Right cardiac atrium (tissue), 5 donors: ENCODE data around the gene MLLT6. TPM values are rescaled to one million over a fixed set of nuclear protein-coding genes. Genes with fewer than 3 reads are reported as not detected.
A peak's percentile ranks its signal among the peaks of the same experiment; 100 is the strongest.

Experiments used
- ATAC-seq, 2 donors: fragments of 200-7000 bp; cut with Tn5 transposase; one replicate each; pipeline versions ENCODE4 v1.8.0 to v1.9.1; 2020; ENCODE audit warnings: moderate library complexity in 2 of 2, mild to moderate bottlenecking in 1 of 2
- DNase-seq, 3 donors: peaks; one replicate each; pipeline ENCODE4 v3.0.0-alpha.2; 2020
- H3K27ac ChIP-seq: one replicate; pipeline ENCODE4 v1.5.1; 2013; ENCODE audit warnings: mild to moderate bottlenecking, low read length, control low read depth, moderate library complexity
- H3K27me3 ChIP-seq: one replicate; pipeline ENCODE4 v1.6.1; 2013; ENCODE audit not compliant: control insufficient read depth, insufficient read depth
- H3K4me1 ChIP-seq: one replicate; pipeline ENCODE4 v1.6.1; 2013; ENCODE audit warnings: low read length; ENCODE audit not compliant: control insufficient read depth, insufficient read depth
- H3K4me3 ChIP-seq: one replicate; pipeline ENCODE4 v1.5.1; 2013; ENCODE audit warnings: low read length, control low read depth
- H3K9me3 ChIP-seq: one replicate; pipeline ENCODE4 v1.6.1; 2013; ENCODE audit warnings: low read length; ENCODE audit not compliant: control insufficient read depth
- WGBS: extraction: QIAGEN DNeasy Blood & Tissue Kit; methylation state at CpG from one replicate; pipeline ENCODE4 v1.1.7; 2013; 5-methylcytosine and 5-hydroxymethylcytosine counted together
- intact Hi-C, 4 donors: fragments of 100-400 bp; cut with DNase I; formaldehyde crosslinking; loops; one replicate each; pipeline versions ENCODE4 v1.11.0 to v1.14.0; 2022 to 2023
- polyA plus RNA-seq: library from polyadenylated mRNA; stranded (reverse); fragments of 200-250 nt; gene quantifications from one replicate; pipeline ENCODE4 v1.2.3, GENCODE V29; 2013
- total RNA-seq, 4 donors: library from RNA; stranded (reverse); fragmentation: NEBNext Ultra II Directional; extraction: Animal tissue kit (Norgen Biotek cat#: 25700); gene quantifications; one replicate each; pipeline ENCODE4 v1.2.1, GENCODE V29; 2021
- donor health status: healthy with polysubstance abuse.
- donor health status: DM: no; HTN: yes; CAD: no.
- donor health status: DM: no; HTN: no; CAD: no.
- donor health status: DM: no; HTN: yes; CAD: no; lungs with severe emphysema.
- donor health status: DM: yes; HTN: yes; CAD: no.

MLLT6 gene
- total and polyA plus RNA-seq, 5 donors: 80.7 to 108 (median 86.6) TPM

GRCh38 chr17:38746004-38746848 lies 41.2 kb downstream of the MLLT6 start:
- no peak overlapping the region for H3K27ac ChIP-seq
- no peak for ATAC-seq
- peak; percentile 18 to 50 (median 42) for DNase-seq
- H3K9me3 ChIP-seq: no peaks in the 10 kb centered on the region
- no peaks in the 10 kb centered on the region for H3K27me3 ChIP-seq
- WGBS: 43% methylated on average over 8 of the region's 8 CpGs
- peaks cover 19% of the 10 kb centered on the region for H3K4me1 ChIP-seq
- peak overlapping the region; percentile 85 for H3K4me3 ChIP-seq
- intact Hi-C loops: no loop called here

DNA sequence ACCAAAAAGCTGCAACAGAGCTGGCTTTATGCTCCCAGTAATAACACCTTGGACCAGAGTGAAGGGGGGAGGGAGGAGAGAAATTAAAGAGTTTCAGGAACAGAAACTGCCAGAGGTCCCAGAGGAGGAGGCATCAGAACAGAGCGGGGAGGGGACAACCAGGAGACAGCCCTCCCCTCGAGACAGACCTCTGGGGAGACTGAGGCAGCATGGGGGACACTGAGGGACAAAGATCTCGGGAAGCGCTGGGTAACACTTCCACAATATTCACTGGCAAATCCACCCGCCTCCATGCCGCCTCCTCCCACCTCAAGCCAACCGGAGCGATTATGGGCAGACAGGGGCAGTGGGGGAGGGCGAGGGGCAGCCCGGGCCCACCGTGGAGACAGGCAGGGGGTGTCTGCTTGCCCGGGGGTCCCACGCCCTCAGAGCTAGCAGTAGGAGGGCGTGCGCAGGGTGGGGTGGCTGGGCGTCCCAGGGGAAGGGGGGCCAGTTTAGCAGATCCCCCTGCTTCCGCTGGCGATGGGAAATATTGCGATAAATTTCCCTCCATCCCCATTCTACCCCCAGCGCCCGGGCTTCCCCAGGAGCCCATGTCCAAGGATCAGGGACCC lies 41.9 kb downstream of the MLLT6 start:
- Histone ChIP-seq H3K9me3 (no peaks in the 10 kb centered on the region), H3K4me3 (peak overlapping the region; percentile 85), H3K27ac (peak overlapping the region; percentile 58), H3K4me1 (peaks cover 14% of the 10 kb centered on the region), H3K27me3 (no peaks in the 10 kb centered on the region)
- ATAC-seq (no peak), DNase-seq (peak in 2 of 3 donors; percentile 71 to 76)
- WGBS: 2% methylated on average over 21 of the region's 21 CpGs
- intact Hi-C loops: no loop called here

- DNase-seq (peak; percentile 69 to 89 (median 85)), ATAC-seq (peak in 1 of 2 donors; percentile 0)
- peak overlapping the region; percentile 85 for H3K4me3 ChIP-seq
- 1% methylated on average over 64 of the region's 64 CpGs for WGBS
- H3K27me3 ChIP-seq: no peaks in the 10 kb centered on the region
- H3K9me3 ChIP-seq: no peaks in the 10 kb centered on the region
- H3K27ac ChIP-seq: peak overlapping the region; percentile 71
- intact Hi-C loops: no loop called here
- H3K4me1 ChIP-seq: peaks cover 10% of the 10 kb centered on the region
These were observed 42.5 kb downstream of the MLLT6 start for GRCh38 chr17:38747463-38748148.

GRCh38 chr17:38748149-38748891 lies 43.2 kb downstream of the MLLT6 start, which contains the start of gene PCGF2:
Gene PCGF2 (minus strand): TSS chr17:38748336. CDS start chr17:38740402, 7,934 bp downstream.
- H3K9me3 ChIP-seq: no peaks in the 10 kb centered on the region
- peak within 1 kb of the TSS; percentile 88 for H3K27ac ChIP-seq
- under 1% methylated on average over 47 of the region's 47 CpGs for WGBS
- ATAC-seq (peak; percentile 33 to 52), DNase-seq (peak; percentile 95 to 98 (median 96))
- intact Hi-C loops: no loop called here
- peaks cover 7% of the 10 kb centered on the region for H3K4me1 ChIP-seq
- H3K27me3 ChIP-seq: no peaks in the 10 kb centered on the region
- peak within 1 kb of the TSS; percentile 85 for H3K4me3 ChIP-seq

- Histone ChIP-seq H3K27ac (peak overlapping the region; percentile 88), H3K9me3 (no peaks in the 10 kb centered on the region), H3K27me3 (no peaks in the 10 kb centered on the region), H3K4me1 (peaks cover 5% of the 10 kb centered on the region), H3K4me3 (peak overlapping the region; percentile 85)
- intact Hi-C loops: no loop called here
- ATAC-seq (peak in 1 of 2 donors; percentile 0), DNase-seq (no peak)
- WGBS: under 1% methylated on average over 32 of the region's 32 CpGs
These were observed 43.8 kb downstream of the MLLT6 start for GRCh38 chr17:38748892-38749222.

- Histone ChIP-seq H3K4me1 (peaks cover 2% of the 10 kb centered on the region), H3K27ac (peak overlapping the region; percentile 88), H3K4me3 (peak overlapping the region; percentile 85), H3K9me3 (no peaks in the 10 kb centered on the region), H3K27me3 (no peaks in the 10 kb centered on the region)
- ATAC-seq (peak; percentile 57 to 68), DNase-seq (peak; percentile 91 to 96 (median 95))
- intact Hi-C loops: no loop called here
- under 1% methylated on average over 79 of the region's 79 CpGs for WGBS
These were observed 44.4 kb downstream of the MLLT6 start for GRCh38 chr17:38749223-38750043.

- H3K9me3 ChIP-seq: no peaks in the 10 kb centered on the region
- DNase-seq: no peak
- intact Hi-C loops: no loop called here
- H3K27me3 ChIP-seq: no peaks in the 10 kb centered on the region
- peaks cover 2% of the 10 kb centered on the region for H3K4me1 ChIP-seq
- no peak for ATAC-seq
- peak overlapping the region; percentile 88 for H3K27ac ChIP-seq
- WGBS: 5% methylated on average over 12 of the region's 12 CpGs
- peak overlapping the region; percentile 85 for H3K4me3 ChIP-seq
These were observed 44.9 kb downstream of the MLLT6 start for GRCh38 chr17:38750044-38750311.

DNA sequence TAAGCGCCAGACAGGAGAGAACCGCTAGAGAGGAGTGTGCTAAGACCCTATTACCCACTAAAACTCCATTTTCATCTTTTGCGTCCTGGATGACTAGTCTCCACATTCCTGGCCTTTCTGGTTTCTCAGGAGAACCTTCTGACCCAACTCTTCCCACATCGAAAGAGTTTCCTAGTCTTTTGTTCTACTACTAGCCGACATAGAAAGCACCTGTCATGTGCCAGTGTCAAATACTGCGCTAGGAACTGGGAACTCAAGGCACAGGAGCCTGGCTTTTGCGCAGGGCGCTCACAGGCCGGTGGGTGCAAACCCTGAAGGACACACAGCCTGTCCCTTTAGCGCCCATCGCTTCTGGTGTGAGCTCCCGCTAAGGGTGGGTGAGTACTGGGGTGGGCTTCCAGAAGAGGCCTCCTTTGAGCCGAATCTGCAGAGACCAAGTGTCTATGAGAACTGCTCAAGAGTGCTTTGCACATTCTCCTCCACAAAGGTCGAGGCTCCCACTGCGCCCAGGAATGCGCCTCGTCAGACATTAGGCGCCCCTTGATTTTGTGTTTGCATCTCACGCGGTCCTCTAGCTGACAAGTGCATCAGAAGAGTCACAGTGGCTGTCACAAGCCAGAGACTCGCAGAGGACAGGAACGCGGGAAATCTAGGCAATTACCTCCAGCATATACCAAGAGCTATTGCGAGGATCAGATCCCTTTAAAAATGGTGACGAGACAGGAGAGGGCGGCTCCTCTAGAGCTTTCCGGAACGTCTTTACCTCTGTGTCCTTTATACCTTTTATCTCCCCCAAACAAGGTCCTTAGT lies 45.4 kb downstream of the MLLT6 start:
- Histone ChIP-seq H3K4me1 (peaks cover 2% of the 10 kb centered on the region), H3K9me3 (no peaks in the 10 kb centered on the region), H3K27ac (peak overlapping the region; percentile 88), H3K4me3 (peak overlapping the region; percentile 85), H3K27me3 (no peaks in the 10 kb centered on the region)
- intact Hi-C loops: no loop called here
- ATAC-seq: no peak
- 24% methylated on average over 28 of the region's 28 CpGs for WGBS
- DNase-seq: peak in 1 of 3 donors; percentile 60

DNA sequence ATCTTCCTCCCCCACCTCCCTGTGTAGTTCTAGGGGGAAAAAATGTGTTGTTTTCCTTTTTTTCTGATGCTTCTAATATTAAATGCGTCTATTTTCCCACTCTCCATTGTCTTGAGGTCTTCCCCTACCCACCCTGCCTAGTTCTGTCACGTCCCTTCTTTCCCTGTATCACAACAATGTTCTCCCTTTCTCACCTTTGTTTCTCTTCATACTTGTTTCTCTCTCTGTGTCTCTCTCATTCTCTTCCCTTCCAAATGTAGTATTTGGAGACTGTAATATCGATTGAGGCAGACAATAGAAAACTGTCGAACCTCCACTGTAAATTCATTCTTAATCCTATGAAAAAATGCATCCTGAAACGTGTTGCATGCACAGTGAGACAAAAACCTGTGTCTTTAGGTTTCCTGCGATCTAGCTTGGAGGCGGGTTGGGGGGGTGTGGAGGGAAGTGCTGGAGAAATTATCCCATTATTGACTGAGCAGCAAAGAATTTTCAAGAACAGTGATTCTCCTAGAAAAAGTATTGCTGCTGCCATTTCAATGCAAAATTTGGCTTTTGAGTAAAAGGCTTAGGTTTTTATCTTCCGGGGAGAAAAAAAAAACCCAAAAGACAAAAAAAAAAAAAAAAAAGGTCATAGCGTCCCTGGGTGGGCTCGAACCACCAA lies 46.2 kb downstream of the MLLT6 start:
- H3K9me3 ChIP-seq: no peaks in the 10 kb centered on the region
- ATAC-seq: no peak
- no peaks in the 10 kb centered on the region for H3K27me3 ChIP-seq
- peak overlapping the region; percentile 57 for H3K4me3 ChIP-seq
- intact Hi-C loops: no loop called here
- H3K27ac ChIP-seq: peak overlapping the region; percentile 32
- peaks cover 2% of the 10 kb centered on the region for H3K4me1 ChIP-seq
- WGBS: 4% methylated on average over 10 of the region's 10 CpGs
- peak in 1 of 3 donors; percentile 24 for DNase-seq
